GM19395 (cell line): ENCODE measurements around the gene PIP4K2C.
"Not testable (repeated sequence)": the region's sequence is repeated elsewhere in the genome, so short reads cannot be mapped to it uniquely, and the experiment has no call there.

ENCODE experiments used
- ATAC-seq: cut with Tn5 transposase; IDR thresholded peaks from one replicate; pipeline ENCODE4 v1.9.1; 2021; ENCODE audit warnings: mild to moderate bottlenecking, moderate library complexity; ENCODE audit not compliant: unreplicated experiment

The PIP4K2C gene

GRCh38 chr12:57607958-57608663, 17.1 kb downstream of the PIP4K2C start:
- ATAC-seq, result no peak

GRCh38 chr12:57609101-57609780, 18.2 kb downstream of the PIP4K2C start:
- ATAC-seq, result no peak

- ATAC-seq, result no peak
Measured at GRCh38 chr12:57609781-57610553, 19.0 kb downstream of the PIP4K2C start.

- no peak for ATAC-seq
Measured at GRCh38 chr12:57610554-57611107, 19.6 kb downstream of the PIP4K2C start.

GRCh38 chr12:57611108-57611826, 20.3 kb downstream of the PIP4K2C start, which contains the start of gene ARHGEF25:
ARHGEF25 (plus strand) TSS chr12:57611435; CDS start chr12:57611895, 460 bp downstream.
- peak; percentile 58 for ATAC-seq

- ATAC-seq, result no peak
Measured at GRCh38 chr12:57611827-57612710, 21.1 kb downstream of the PIP4K2C start.

- ATAC-seq, result no peak
Measured at GRCh38 chr12:57612711-57613426, 21.9 kb downstream of the PIP4K2C start.

GRCh38 chr12:57613427-57614109, 22.6 kb downstream of the PIP4K2C start:
- no peak for ATAC-seq

GRCh38 chr12:57614178-57614947, 23.4 kb downstream of the PIP4K2C start:
- ATAC-seq, result peak; percentile 69

- no peak for ATAC-seq
Measured at GRCh38 chr12:57614948-57615500, 24.0 kb downstream of the PIP4K2C start.

GRCh38 chr12:57615637-57616036, 24.6 kb downstream of the PIP4K2C start:
- ATAC-seq, result no peak

GRCh38 chr12:57616383-57617101, 25.6 kb downstream of the PIP4K2C start:
- ATAC-seq, result no peak

GRCh38 chr12:57617942-57618341, 26.9 kb downstream of the PIP4K2C start:
- ATAC-seq, result no peak

GRCh38 chr12:57618431-57618830, 27.4 kb downstream of the PIP4K2C start:
- not testable (repeated sequence) for ATAC-seq

GRCh38 chr12:57618966-57619433, 28.0 kb downstream of the PIP4K2C start:
- ATAC-seq, result no peak

- ATAC-seq, result no peak
Measured at GRCh38 chr12:57619434-57620244, 28.6 kb downstream of the PIP4K2C start.
